Measurements from ENCODE around the gene MBD2.

The MBD2 gene

DNA sequence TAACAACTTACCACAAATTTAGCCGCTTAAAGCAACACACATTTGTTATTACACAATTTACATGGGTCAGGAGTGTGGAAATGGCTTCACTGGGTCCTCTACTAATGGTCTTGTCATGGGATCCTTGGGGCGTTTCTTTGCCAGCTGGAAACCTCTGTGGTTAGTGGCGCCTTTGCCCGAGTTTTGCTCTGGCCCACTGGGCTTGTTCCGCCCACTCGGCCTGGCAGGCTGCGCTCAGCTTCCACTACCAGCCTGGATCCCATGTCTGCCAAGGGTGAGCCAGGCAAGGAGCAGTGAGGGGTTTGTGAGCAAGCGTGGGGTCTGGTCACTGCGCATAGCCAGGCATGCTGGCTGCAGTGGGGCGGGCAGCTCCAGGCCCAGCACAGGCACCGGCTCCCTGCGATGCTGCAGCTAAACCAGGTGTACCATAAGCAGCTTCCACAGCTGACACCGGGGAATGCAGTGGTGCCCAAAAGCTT lies 16.2 kb upstream of the MBD2 start:
- no peak overlapping the region for H3K4me3 ChIP-seq (ENCODE audit: low read depth, low read length)
- no peak overlapping the region for H3K27ac ChIP-seq
- DNase-seq = no peak
- no peaks in the 10 kb centered on the region for H3K9me3 ChIP-seq (ENCODE audit: severe bottlenecking)
- no peaks in the 10 kb centered on the region for H3K36me3 ChIP-seq
- no peaks in the 10 kb centered on the region for H3K27me3 ChIP-seq (ENCODE audit: insufficient read depth, low read depth, severe bottlenecking)
- TF ChIP-seq, protein P1, sequence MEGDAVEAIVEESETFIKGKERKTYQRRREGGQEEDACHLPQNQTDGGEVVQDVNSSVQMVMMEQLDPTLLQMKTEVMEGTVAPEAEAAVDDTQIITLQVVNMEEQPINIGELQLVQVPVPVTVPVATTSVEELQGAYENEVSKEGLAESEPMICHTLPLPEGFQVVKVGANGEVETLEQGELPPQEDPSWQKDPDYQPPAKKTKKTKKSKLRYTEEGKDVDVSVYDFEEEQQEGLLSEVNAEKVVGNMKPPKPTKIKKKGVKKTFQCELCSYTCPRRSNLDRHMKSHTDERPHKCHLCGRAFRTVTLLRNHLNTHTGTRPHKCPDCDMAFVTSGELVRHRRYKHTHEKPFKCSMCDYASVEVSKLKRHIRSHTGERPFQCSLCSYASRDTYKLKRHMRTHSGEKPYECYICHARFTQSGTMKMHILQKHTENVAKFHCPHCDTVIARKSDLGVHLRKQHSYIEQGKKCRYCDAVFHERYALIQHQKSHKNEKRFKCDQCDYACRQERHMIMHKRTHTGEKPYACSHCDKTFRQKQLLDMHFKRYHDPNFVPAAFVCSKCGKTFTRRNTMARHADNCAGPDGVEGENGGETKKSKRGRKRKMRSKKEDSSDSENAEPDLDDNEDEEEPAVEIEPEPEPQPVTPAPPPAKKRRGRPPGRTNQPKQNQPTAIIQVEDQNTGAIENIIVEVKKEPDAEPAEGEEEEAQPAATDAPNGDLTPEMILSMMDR (IDR thresholded peaks at IDR 0.05; ENCODE audit: low read depth, low read length) = no peak

DNA sequence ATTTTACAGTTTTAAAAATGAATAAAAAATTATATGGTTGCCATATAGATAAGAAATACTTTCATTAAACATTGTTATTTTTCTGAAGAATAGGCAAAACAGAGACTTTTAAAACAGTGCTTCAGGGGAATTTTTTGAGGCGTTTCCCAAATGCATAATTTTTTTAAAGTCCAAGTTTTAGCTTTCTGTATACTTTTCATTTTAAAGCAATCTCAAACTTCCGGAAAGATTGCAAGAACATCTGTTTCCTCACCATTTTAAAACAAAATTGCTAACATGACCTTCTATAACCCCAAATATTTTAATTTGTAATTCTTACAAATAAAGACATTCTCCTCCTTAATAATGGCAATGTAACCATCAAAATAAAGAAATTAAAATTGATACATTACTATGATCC lies 15.1 kb upstream of the MBD2 start:
- H3K9me3 ChIP-seq (ENCODE audit: severe bottlenecking) = no peaks in the 10 kb centered on the region
- H3K27ac ChIP-seq = no peak overlapping the region
- no peaks in the 10 kb centered on the region for H3K27me3 ChIP-seq (ENCODE audit: insufficient read depth, low read depth, severe bottlenecking)
- TF ChIP-seq, protein P1 (IDR thresholded peaks at IDR 0.05; ENCODE audit: low read depth, low read length) = no peak
- DNase-seq = no peak
- no peaks in the 10 kb centered on the region for H3K36me3 ChIP-seq
- no peak overlapping the region for H3K4me3 ChIP-seq (ENCODE audit: low read depth, low read length)

DNA sequence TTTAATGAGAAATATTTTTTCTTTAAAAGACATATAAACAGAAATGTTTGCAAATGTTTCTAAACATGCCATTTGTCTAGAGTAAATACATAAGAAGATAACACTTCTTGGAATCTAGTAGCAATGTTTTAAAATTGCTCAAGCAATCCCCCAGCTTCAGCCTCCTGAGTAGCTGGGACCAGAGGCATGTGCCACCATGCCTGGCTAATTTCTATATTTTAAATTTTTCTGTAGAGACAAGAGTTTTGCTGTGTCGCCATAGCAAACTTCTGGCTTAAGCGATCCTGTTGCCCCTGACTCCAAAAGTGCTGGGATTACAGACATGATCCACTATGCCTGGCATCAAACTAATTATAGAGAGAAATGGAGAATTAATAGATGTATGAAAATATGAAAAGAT lies 14.6 kb upstream of the MBD2 start:
- Histone ChIP-seq H3K27ac (no peak overlapping the region), H3K27me3 (ENCODE audit: insufficient read depth, low read depth, severe bottlenecking) (no peaks in the 10 kb centered on the region), H3K36me3 (no peaks in the 10 kb centered on the region), H3K9me3 (ENCODE audit: severe bottlenecking) (no peaks in the 10 kb centered on the region), H3K4me3 (ENCODE audit: low read depth, low read length) (no peak overlapping the region)
- TF ChIP-seq, protein P1 (IDR thresholded peaks at IDR 0.05; ENCODE audit: low read depth, low read length) = no peak
- DNase-seq = no peak

DNA sequence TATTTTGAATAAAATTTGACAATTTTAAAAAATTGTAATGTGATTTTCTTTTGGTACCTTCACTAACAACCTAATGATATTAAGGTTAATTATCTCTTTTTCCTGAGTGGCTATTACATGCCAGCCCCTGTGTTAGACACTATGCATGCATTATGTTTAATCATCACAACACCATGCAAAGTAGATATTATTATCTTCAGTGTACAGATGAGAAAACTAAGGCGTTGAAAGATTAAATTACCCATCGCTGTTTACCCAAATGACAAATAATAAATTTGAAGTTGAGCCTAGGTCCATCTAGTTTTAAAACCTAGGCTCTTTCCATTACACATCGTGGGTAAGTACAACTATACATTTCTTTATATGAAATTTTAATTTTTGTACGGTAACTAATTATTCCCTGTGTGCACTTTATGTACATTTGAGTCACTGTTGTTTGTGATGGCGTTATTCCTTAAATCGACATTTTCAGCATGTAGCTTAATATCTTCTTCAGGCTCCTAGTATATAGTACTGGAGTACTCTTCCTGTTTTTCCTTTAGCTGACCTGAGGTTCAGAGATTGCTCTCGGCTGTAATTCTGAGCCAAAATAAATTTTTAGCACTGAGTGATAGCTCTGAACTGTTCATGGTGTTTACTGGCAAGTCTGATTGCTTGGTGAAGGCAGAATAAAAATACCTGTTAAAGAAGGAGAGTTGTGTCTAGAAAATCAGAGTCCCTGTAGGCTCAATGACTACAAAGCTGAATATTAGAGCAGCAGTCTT lies 13.9 kb upstream of the MBD2 start:
- TF ChIP-seq, protein P1 (IDR thresholded peaks at IDR 0.05; ENCODE audit: low read depth, low read length) = no peak
- Histone ChIP-seq H3K27ac (no peak overlapping the region), H3K27me3 (ENCODE audit: insufficient read depth, low read depth, severe bottlenecking) (no peaks in the 10 kb centered on the region), H3K4me3 (ENCODE audit: low read depth, low read length) (no peak overlapping the region), H3K36me3 (no peaks in the 10 kb centered on the region), H3K9me3 (ENCODE audit: severe bottlenecking) (no peaks in the 10 kb centered on the region)
- no peak for DNase-seq

DNA sequence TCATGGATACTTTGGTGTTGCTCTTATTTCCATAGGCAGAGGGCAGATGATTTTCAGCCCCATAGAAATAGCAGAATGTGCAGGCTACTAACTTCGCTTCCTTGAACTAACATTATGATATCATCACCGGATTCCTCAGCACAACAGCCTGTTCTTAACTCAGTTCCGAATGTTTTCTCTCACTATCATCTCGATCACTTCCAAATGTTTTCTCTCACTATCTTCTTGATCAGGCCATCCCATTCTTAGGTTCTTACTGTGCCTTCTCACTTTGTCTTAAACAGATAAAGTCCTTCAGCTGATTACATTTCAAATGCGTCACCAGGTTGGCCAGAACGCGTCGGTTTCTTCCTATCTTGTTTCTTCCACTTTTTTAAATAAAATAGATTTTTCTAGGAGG lies 11.4 kb upstream of the MBD2 start:
- TF ChIP-seq, protein P1 (IDR thresholded peaks at IDR 0.05; ENCODE audit: low read depth, low read length) = no peak
- no peak overlapping the region for H3K4me3 ChIP-seq (ENCODE audit: low read depth, low read length)
- peaks cover 2% of the 10 kb centered on the region for H3K9me3 ChIP-seq (ENCODE audit: severe bottlenecking)
- H3K27me3 ChIP-seq (ENCODE audit: insufficient read depth, low read depth, severe bottlenecking) = no peaks in the 10 kb centered on the region
- H3K27ac ChIP-seq = no peak overlapping the region
- no peak for DNase-seq
- no peaks in the 10 kb centered on the region for H3K36me3 ChIP-seq

DNA sequence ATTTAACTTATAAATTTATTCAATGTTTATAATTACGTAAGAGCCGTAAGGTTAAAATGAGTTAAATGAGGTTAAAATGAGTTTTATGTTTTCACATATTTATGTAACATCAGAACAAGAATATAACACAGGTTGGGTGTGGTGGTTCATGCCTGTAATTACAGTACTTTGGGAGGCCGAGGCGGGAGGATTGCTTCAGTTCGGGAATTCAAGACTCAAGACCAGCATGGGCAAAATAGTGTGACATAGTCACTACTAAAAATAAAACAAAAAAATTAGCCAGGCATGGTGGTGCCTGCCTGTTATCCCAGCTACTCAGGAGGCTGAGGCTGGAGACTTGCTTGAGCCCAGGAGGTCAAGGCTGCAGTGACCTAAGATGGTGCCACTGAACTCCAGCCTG lies 9.3 kb upstream of the MBD2 start:
- no peaks in the 10 kb centered on the region for H3K27me3 ChIP-seq (ENCODE audit: insufficient read depth, low read depth, severe bottlenecking)
- peaks cover 2% of the 10 kb centered on the region for H3K9me3 ChIP-seq (ENCODE audit: severe bottlenecking)
- TF ChIP-seq, protein P1 (IDR thresholded peaks at IDR 0.05; ENCODE audit: low read depth, low read length) = no peak
- H3K4me3 ChIP-seq (ENCODE audit: low read depth, low read length) = no peak overlapping the region
- H3K27ac ChIP-seq = no peak overlapping the region
- no peak for DNase-seq
- no peaks in the 10 kb centered on the region for H3K36me3 ChIP-seq
